Stimulated activated CD4-positive, alpha-beta T cell treated with anti-CD3 and anti-CD28 coated beads, Interleukin-12 subunit alpha, Interleukin-12 subunit beta, amount 100 ng/mL, for 48 hours (primary cell): Measurements from ENCODE around the gene KCNQ5.
A peak's percentile ranks its signal among the peaks of the same experiment; 100 is the strongest.

Source experiments
- DNase-seq, 3 donors: peaks; one replicate each; pipeline ENCODE4 v3.0.0-alpha.2; 2020; ENCODE audit warnings: low read depth in 2 of 3, low spot score in 1 of 3

The KCNQ5 gene

DNA sequence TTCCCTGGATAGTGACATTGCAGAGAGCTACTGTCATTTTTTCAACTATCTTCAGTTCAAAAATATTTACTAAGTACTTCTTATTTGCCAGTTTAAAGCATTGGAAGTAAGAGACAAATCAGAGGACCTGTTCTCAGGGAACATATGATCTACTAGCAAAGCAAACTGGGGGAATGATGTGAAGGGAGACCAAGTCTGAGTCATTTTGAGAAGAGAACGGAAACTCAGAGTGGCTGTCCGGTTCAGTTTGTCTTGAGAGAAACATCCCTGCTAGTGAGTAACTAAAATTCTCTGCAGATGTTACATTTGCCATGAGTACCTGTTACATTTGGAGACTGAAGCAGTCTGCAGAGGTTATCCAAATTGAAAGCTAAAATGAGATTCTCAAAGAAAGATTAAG lies 118.3 kb downstream of the KCNQ5 start:
- no peak for DNase-seq

DNA sequence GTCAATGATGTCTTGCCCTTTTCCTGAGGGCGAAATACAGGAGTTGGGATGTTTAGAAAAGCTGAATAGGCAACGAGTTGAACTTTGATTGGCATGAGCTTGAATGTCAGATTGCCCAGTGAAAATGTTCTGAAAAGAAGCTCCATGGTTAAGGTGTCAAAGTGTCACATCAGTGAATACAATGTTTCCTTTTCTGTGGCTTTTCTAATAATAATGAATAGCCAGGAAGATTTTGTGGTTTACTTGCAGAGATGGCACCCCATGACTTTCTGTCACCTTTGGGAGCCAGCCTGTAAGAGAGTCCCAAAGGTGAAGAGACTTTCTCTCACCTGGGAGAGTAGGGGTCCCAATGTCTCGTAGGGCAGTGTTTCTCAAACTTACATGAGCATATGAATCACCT lies 119.2 kb downstream of the KCNQ5 start:
- no peak for DNase-seq

DNA sequence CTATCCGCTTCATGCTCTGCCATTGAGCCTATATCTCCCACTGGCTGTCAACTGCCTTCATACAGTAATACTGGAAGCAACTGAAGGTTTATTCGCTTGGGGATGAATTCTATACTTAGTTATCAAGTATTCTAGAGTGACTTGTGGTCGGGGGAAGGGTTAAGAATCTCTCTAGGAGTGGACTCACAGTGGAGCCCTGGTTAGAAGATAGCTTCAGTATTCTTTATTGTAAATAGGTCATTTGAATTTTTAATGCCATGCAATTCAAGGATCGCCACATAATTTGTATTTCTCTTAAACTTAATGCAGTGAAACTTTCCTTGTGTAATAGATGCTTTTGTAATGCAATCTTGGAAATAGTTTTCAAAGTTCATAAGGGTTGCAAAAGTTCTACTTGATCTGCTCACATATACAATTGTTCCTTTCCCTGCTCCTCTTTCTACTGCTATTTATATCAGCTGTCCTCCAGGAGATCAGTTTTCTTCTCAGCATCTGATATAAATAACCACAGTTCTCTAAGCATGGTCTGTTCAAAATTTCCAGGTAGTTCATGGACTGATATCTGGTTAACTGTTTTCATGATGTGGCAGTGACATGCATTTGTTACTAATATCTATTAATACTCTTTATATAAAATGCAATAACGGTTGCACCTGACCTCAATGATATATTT lies 120.3 kb downstream of the KCNQ5 start:
- DNase-seq, result no peak

GRCh38 chr6:72746276-72746675 lies 124.4 kb downstream of the KCNQ5 start:
- DNase-seq, result no peak

DNA sequence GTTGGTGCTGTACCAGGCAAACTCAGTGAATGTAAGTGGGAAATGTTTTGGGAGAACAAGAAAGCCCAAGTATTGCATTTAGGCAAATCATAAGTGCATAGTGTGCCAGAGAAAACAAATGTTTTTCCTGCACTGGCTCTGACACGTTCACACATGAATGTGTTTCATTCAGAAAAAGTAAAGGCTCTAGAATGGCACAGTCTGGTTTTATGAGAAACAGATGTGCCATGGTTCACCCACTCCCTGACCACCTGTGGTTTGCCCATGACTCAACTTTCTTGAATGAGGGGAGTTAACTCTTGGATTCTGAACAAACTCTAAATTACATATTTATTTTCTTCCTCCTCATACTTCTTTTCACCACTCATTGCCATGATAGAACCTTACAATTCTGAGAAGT lies 126.9 kb downstream of the KCNQ5 start:
- DNase-seq, result peak in 2 of 3 donors; percentile 4

DNA sequence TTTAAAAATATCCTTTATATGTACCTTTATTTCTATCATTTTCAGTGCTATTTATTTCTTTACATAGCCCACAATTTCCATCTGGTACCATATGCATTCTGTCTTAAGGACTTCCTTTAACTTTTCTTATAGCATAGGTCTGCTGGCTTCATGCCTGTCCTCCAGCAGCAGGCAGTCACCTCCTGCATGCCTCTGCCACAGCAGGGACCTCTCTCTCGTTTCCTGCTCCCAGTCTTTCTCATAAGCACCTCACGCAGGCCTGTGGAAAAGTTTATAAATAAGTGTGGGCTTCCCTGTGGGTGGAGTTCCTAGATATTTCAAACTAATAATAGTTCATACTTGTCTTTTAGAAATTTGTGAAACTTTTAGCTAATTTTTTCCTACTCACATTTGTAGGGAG lies 133.9 kb downstream of the KCNQ5 start:
- no peak for DNase-seq

GRCh38 chr6:72757048-72757447 lies 135.2 kb downstream of the KCNQ5 start:
- no peak for DNase-seq

- no peak for DNase-seq
Observed at GRCh38 chr6:72757926-72758325, 136.1 kb downstream of the KCNQ5 start.

GRCh38 chr6:72758901-72759300 lies 137.0 kb downstream of the KCNQ5 start:
- no peak for DNase-seq

DNA sequence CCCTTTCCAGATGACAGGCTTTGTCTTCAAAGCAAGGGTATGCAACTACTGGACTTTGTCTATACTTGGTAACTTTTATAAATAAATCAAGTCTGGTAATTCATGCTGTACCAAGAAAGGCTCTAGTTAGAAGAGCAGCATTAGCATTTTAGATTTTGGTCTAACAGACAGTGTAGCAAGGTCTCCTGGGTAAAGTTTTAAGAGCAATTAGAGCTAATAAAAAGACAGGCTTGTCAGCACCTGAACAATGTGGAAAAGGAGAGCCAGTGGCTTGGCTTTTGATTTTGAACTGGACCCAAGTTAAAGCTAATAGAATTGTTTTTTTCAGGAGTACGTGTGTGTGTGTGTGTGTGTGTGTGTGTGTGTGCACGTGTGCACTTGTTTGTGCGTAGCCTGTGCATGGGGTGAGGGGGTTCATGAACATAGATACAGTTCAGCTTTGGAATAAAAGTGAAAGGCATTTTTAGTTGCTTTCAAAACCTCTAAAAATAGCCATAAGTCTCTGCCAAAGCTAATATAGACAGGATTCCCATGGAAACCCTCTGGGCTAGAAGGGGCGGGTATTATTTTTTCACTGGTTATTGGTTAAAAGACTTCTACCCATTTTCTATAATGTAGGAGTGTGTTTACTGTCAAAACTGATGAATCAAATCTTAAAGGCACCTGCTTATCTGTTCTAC lies 138.4 kb downstream of the KCNQ5 start:
- no peak for DNase-seq

DNA sequence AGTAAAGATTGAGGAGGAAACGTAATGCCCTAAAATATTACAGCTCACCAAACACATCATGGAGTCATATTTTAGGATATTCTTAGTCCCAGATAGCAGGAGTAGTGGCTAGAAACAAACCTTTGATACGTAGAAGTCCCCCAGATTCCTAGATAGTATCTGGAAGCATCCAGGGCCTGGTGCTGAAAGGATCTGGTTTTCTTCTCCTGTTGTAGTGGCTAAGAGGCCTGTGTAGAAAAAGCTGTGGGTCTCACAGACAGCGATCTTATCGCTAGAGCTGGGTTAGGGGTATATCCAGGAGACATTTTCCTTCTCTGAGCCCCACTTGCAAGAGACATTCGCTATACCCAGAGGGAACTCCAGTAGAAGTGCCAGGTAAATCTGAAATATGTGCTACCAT lies 139.9 kb downstream of the KCNQ5 start:
- DNase-seq, result no peak

DNA sequence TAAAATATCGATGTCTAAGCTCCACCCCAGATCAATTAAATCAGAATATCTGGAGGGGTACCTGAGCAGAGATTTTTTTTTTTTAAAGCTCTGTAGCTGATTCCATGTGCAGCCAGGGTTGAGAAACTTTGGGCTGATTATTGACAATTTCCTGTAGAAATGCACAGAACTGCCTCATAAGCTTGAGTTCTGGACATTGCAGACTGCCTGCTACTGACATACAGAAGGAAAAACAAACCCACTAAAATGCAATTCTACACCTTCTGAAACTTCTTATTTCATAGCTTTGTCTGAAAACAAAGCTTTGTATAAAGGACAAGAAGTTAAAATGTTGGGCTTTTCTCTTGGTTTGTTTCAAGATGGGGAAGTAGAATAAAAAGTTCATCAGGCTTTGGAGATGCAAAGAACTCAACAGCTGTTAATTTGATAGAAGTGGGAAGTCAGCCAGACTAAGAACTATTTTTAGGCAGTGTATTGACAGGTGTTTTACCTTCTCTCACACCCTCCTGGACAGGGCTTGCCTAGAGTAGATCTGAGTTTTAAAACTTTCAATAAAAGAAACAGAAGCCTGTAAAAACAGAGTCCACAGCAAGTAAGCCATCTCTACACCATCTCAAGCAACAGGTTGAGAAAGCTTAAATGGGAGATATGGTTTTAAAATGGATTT lies 147.7 kb downstream of the KCNQ5 start:
- DNase-seq, result no peak

DNA sequence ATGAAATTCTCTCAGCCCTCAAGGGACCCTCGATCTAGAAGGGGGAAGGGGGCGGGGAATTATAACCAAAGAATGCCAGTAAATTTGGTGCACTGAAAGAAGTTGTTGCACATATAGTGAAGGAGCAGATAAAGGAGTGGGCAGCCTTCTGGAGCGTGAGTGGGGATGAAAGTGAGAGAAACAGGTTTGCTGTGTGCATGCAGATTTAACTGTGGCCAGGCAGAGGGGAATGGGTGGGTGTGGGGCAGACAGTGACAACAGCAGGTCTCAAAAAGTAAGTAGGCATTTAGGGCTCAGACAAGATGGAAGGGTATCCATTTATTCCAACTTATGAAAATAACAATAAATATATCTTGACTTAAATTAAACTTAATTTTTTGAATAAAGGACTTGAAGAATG lies 149.1 kb downstream of the KCNQ5 start:
- DNase-seq, result no peak

- no peak for DNase-seq
Observed at GRCh38 chr6:72776456-72776855, 154.6 kb downstream of the KCNQ5 start.

- DNase-seq, result no peak
Observed at GRCh38 chr6:72781624-72782023, 159.8 kb downstream of the KCNQ5 start.

GRCh38 chr6:72783035-72783434 lies 161.2 kb downstream of the KCNQ5 start:
- no peak for DNase-seq

- DNase-seq, result no peak
Observed at GRCh38 chr6:72783666-72784065, 161.8 kb downstream of the KCNQ5 start.

GRCh38 chr6:72784071-72784470 lies 162.2 kb downstream of the KCNQ5 start:
- DNase-seq, result no peak

- no peak for DNase-seq
Observed at GRCh38 chr6:72784581-72784980, 162.7 kb downstream of the KCNQ5 start.

GRCh38 chr6:72787391-72788031 lies 165.6 kb downstream of the KCNQ5 start:
- no peak for DNase-seq

DNA sequence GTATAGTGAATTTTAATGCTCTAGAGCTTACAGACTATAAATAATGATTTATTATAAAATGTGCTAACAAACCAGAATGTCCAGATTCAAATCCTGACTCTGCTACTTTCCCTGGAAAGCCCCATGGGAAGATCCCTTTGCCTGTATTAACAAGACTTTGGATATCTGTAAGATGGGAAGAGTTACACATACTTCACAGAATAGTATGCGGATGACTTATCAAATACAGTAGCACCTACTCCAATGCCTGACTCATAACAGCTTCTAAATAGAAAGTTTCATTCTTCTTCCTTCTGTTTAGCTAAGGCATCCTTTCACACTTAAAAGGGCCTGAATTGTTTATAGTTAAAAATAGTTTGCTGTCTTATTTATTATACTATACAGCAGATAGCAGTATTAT lies 166.3 kb downstream of the KCNQ5 start:
- no peak for DNase-seq

GRCh38 chr6:72789145-72789544 lies 167.3 kb downstream of the KCNQ5 start:
- DNase-seq, result no peak
